Fibroblast of skin of left quadriceps (primary cell): Measurements from ENCODE around the gene CLDN11.
A peak's percentile ranks its signal among the peaks of the same experiment; 100 is the strongest.

Experiments
- DNase-seq, 2 experiments: peaks; one replicate each; pipeline ENCODE4 v3.0.0-alpha.2; 2013; ENCODE audit warnings: low read depth in 2 of 2

Gene CLDN11

DNA sequence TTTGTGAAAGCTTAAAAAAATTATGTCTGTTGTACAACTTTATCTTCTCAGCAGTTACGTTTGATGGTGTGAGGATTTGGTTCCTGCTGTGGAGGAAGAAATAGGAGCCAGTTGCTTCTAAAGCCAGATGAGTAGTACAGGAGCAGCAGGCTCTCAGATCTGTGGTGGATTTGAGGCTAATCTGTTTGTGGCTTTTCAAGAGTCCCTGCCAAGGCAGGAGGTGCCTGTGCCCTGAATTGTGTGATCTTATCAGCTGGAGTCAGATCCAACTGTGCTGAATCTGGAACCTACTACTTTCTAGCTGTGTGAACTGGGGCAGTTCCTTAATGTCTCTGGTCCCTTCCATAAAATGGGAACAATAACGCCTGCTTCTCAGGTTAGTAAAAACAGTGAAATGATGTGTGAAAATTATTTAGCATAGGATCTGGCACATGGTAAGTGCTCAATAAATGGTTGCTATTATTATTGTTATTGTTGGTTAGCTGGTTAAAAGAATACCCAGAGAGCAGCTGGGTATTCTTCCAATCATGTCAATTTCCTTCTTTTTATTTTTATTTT lies 7.7 kb downstream of the CLDN11 start:
- no peak for DNase-seq

GRCh38 chr3:170428095-170428494 lies 9.4 kb downstream of the CLDN11 start:
- no peak for DNase-seq

GRCh38 chr3:170429050-170429449 lies 10.4 kb downstream of the CLDN11 start:
- peak; percentile 45 to 49 for DNase-seq

GRCh38 chr3:170431054-170431453 lies 12.4 kb downstream of the CLDN11 start:
- DNase-seq = no peak

- DNase-seq = no peak
Measured at GRCh38 chr3:170432416-170432815, 13.7 kb downstream of the CLDN11 start.

GRCh38 chr3:170436697-170437096 lies 18.0 kb downstream of the CLDN11 start:
- DNase-seq = no peak

DNA sequence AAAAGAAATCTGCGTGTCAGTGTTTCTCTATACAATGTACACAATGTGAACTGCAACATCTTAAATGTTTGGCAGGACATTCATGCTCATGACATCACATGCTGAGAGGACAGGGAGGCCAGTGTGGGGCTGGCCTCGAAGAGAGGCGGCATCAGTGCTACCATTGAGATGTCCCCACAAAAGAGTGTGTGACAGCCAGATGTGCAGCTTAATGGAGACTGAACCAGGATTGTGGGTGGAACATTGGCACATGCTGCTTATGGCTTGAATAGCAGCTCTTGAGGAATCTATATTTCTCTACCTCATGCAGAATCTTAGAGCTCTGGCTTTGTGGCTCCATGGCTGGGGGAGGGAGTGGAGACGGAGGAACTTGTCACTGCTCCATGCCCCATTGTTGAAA lies 18.5 kb downstream of the CLDN11 start:
- no peak for DNase-seq

DNA sequence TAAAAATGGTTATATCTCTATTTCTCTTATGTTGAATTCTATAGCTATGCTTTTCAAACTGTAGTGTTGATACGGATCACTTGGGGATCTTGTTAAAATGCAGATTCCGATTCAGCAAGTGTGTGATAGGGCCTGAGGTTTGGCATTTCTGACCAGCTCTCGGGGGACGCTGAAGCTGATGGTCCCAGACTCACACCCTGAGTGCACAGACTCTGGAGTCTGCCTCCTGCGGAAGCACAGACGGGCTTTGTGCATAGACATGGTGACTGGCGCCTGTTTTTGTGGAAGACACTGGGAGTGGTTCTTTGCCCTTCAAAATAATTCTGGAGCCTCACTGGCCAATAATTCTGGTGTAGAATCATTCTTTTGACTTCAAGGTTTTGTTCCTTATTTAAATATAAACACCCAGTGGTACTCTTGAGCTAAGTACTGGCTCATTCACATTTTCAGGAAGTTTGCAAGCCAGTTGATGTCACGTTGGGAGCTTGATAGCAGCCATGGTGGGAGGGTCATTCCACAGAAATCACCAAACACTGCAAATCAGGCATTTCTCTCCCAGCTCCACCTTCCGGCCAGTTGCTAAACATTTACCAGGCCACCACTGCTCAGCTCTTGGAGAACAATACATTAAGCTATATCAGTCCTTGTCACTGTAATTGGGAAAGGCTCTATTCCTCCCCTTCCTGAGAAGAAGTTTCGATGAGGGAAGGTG lies 19.2 kb downstream of the CLDN11 start:
- no peak for DNase-seq

GRCh38 chr3:170438836-170439235 lies 20.2 kb downstream of the CLDN11 start:
- no peak for DNase-seq

DNA sequence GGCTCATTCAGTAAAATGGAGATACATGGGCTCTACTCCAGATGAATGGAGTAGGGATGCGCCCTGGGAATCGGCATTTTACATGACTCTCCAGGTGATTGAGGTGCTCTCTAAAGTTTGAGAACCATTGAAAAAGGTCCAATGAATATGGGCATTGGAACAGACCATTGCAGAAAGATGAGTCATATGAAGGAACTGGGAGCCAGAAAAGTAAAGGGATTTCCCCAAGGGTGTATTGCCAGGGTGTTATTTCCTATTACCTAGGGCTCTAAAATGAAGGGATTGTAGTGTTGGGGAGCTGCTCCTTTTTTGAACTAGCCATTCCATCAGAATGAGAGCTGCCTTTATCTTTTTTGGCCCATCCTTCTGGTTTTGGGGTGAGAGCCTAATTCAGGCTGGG lies 21.7 kb downstream of the CLDN11 start:
- no peak for DNase-seq

GRCh38 chr3:170441412-170441811 lies 22.7 kb downstream of the CLDN11 start:
- no peak for DNase-seq

- no peak for DNase-seq
Measured at GRCh38 chr3:170442947-170443346, 24.3 kb downstream of the CLDN11 start.

DNA sequence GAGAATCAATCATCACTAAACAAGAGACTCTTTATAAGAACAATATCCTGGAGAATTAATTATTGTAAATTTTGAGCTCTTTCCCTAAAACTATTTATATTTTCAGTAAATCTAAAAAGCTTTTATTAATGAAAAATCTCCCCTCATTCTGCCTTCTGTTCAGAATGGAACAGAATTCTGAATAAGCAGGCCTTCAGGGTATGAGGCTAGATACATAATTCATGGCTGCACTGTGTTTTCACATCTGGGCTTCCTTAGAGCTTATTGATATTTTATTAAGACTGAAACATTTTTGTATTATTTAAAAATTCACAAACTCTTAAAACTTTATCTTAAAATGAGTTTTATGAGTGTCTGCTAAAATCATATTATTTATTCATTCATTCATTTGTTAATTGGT lies 24.8 kb downstream of the CLDN11 start:
- no peak for DNase-seq

DNA sequence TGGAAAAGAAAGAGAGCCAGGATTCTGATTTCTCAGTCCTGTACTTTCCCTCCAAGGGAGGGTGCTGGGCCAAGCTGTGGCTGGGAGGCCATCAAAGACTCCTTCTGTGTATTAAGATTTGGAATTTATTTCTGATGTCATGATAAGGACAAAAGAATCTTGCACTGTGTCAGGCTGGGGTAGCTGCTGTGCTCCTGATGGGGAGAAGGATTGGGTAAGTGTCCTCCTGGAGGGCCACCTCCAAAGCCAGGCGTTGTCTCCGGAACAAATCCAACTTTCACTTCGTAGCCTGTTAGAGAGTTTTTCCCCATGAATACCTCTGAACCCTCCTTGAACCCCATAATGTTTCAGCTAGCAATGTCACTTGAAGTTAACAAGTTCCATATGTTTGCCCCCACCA lies 29.9 kb downstream of the CLDN11 start:
- DNase-seq = no peak

DNA sequence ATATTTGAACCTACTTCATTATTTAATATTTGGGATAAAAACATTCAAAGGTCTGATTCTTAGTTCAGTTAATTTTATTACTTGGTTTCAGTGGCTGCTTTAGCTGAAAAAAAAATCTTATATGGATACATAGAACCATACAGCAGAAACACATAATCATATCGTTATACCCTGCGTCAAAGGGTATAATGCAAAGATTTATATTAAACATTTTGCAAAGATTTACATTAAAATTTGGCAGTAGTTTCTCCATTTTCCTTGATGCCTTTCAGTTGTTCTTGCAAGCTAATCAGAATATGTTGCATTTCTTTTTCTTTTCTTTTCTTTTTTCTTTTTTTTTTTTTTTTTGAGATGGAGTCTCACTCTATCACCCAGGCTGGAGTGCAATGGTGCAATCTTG lies 31.4 kb downstream of the CLDN11 start:
- DNase-seq = no peak

GRCh38 chr3:170454509-170454908 lies 35.8 kb downstream of the CLDN11 start:
- DNase-seq = no peak

GRCh38 chr3:170458285-170458684 lies 39.6 kb downstream of the CLDN11 start:
- no peak for DNase-seq

DNA sequence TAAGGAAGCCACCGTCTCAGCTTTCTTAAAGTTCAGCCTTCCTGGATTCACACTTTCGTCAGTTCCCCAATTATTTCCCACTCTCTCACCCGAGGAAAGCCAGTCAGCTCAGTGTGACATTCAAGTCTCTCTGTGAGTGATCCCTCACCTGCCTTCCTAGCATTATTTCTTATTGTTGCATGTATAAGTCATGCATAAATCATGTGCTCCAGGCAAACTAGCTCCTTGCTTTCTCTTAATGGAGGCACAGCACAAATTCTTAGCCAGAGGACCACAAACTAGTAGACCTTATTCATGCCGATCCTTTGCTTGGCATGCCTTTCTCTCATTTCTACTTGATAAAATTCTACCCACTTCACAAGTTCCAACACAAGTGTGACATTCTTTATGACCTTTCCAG lies 44.3 kb downstream of the CLDN11 start:
- no peak for DNase-seq

GRCh38 chr3:170465955-170466354 lies 47.3 kb downstream of the CLDN11 start:
- no peak for DNase-seq

GRCh38 chr3:170467007-170467406 lies 48.3 kb downstream of the CLDN11 start:
- no peak for DNase-seq

- no peak for DNase-seq
Measured at GRCh38 chr3:170467571-170468147, 49.0 kb downstream of the CLDN11 start.

GRCh38 chr3:170469151-170470062 lies 50.7 kb downstream of the CLDN11 start:
- peak; percentile 97 to 98 for DNase-seq
